ENCODE data around the gene ABCC12. TPM values are rescaled to one million over a fixed set of nuclear protein-coding genes. Genes with fewer than 3 reads are reported as not detected.
"Not testable (repeated sequence)": the region's sequence is repeated elsewhere in the genome, so short reads cannot be mapped to it uniquely, and the experiment has no call there.

ABCC12 gene
- total and polyA plus RNA-seq, 4 donors = 0.11 to 0.40 (median 0.30) TPM

GRCh38 chr16:48187779-48188178, 32.0 kb upstream of the ABCC12 start:
- peaks cover 3% of the 10 kb centered on the region for H3K4me1 ChIP-seq (ENCODE audit: control insufficient read depth, insufficient read depth, low read length)
- 95% methylated on average over 3 of the region's 4 CpGs for WGBS (ENCODE audit: insufficient coverage)
- no peak for DNase-seq (ENCODE audit: low read depth in 4 of 6, low spot score in 6 of 6)

GRCh38 chr16:48184681-48185080, 28.9 kb upstream of the ABCC12 start:
- no peaks in the 10 kb centered on the region for H3K27me3 ChIP-seq (ENCODE audit: control insufficient read depth, insufficient read depth, low read length)
- no peak overlapping the region for H3K27ac ChIP-seq (ENCODE audit: low read depth, low read length)
- WGBS (ENCODE audit: insufficient coverage) = 83% methylated on average over 6 of the region's 6 CpGs
- no peak for DNase-seq (ENCODE audit: low read depth in 4 of 6, low spot score in 6 of 6)
- no peaks in the 10 kb centered on the region for H3K4me1 ChIP-seq (ENCODE audit: control insufficient read depth, insufficient read depth, low read length)
- no peak overlapping the region for H3K4me3 ChIP-seq (ENCODE audit: low read depth, low read length)
- no peaks in the 10 kb centered on the region for H3K36me3 ChIP-seq (ENCODE audit: control insufficient read depth, insufficient read depth, low read length)
- H3K9me3 ChIP-seq (ENCODE audit: control insufficient read depth, insufficient read depth, low read length) = no peaks in the 10 kb centered on the region

More at GRCh38 chr16:48187779-48188178, 32.0 kb upstream of the ABCC12 start:
- H3K4me3 ChIP-seq (ENCODE audit: low read depth, low read length) = no peak overlapping the region
- H3K27ac ChIP-seq (ENCODE audit: low read depth, low read length) = no peak overlapping the region
- H3K36me3 ChIP-seq (ENCODE audit: control insufficient read depth, insufficient read depth, low read length) = no peaks in the 10 kb centered on the region
- no peaks in the 10 kb centered on the region for H3K27me3 ChIP-seq (ENCODE audit: control insufficient read depth, insufficient read depth, low read length)
- no peaks in the 10 kb centered on the region for H3K9me3 ChIP-seq (ENCODE audit: control insufficient read depth, insufficient read depth, low read length)

- no peaks in the 10 kb centered on the region for H3K4me1 ChIP-seq (ENCODE audit: control insufficient read depth, insufficient read depth, low read length)
- no peak overlapping the region for H3K4me3 ChIP-seq (ENCODE audit: low read depth, low read length)
- no peak overlapping the region for H3K27ac ChIP-seq (ENCODE audit: low read depth, low read length)
- H3K36me3 ChIP-seq (ENCODE audit: control insufficient read depth, insufficient read depth, low read length) = no peaks in the 10 kb centered on the region
- no peaks in the 10 kb centered on the region for H3K27me3 ChIP-seq (ENCODE audit: control insufficient read depth, insufficient read depth, low read length)
- H3K9me3 ChIP-seq (ENCODE audit: control insufficient read depth, insufficient read depth, low read length) = no peaks in the 10 kb centered on the region
- WGBS (ENCODE audit: insufficient coverage) = 85% methylated on average over 7 of the region's 8 CpGs
- DNase-seq (ENCODE audit: low read depth in 4 of 6, low spot score in 6 of 6) = no peak
These were observed 27.3 kb upstream of the ABCC12 start for GRCh38 chr16:48182979-48183537.

GRCh38 chr16:48181746-48182520, 26.1 kb upstream of the ABCC12 start:
- WGBS (ENCODE audit: insufficient coverage) = 75% methylated on average over 7 of the region's 14 CpGs
- DNase-seq (ENCODE audit: low read depth in 4 of 6, low spot score in 6 of 6) = not testable (repeated sequence)

GRCh38 chr16:48180868-48181480, 25.2 kb upstream of the ABCC12 start:
- WGBS (ENCODE audit: insufficient coverage) = 79% methylated on average over 8 of the region's 9 CpGs
- H3K36me3 ChIP-seq (ENCODE audit: control insufficient read depth, insufficient read depth, low read length) = no peaks in the 10 kb centered on the region
- no peak overlapping the region for H3K27ac ChIP-seq (ENCODE audit: low read depth, low read length)
- DNase-seq (ENCODE audit: low read depth in 4 of 6, low spot score in 6 of 6) = no peak
- H3K27me3 ChIP-seq (ENCODE audit: control insufficient read depth, insufficient read depth, low read length) = no peaks in the 10 kb centered on the region
- H3K4me1 ChIP-seq (ENCODE audit: control insufficient read depth, insufficient read depth, low read length) = no peaks in the 10 kb centered on the region
- H3K9me3 ChIP-seq (ENCODE audit: control insufficient read depth, insufficient read depth, low read length) = no peaks in the 10 kb centered on the region
- H3K4me3 ChIP-seq (ENCODE audit: low read depth, low read length) = no peak overlapping the region

More at GRCh38 chr16:48181746-48182520, 26.1 kb upstream of the ABCC12 start:
- H3K4me1 ChIP-seq (ENCODE audit: control insufficient read depth, insufficient read depth, low read length); H3K36me3 ChIP-seq (ENCODE audit: control insufficient read depth, insufficient read depth, low read length); H3K9me3 ChIP-seq (ENCODE audit: control insufficient read depth, insufficient read depth, low read length); H3K27me3 ChIP-seq (ENCODE audit: control insufficient read depth, insufficient read depth, low read length); H3K4me3 ChIP-seq (ENCODE audit: low read depth, low read length); H3K27ac ChIP-seq (ENCODE audit: low read depth, low read length): not testable (repeated sequence)

- 83% methylated on average over 11 of the region's 20 CpGs for WGBS (ENCODE audit: insufficient coverage)
- H3K4me3 ChIP-seq (ENCODE audit: low read depth, low read length) = no peak overlapping the region
- H3K9me3 ChIP-seq (ENCODE audit: control insufficient read depth, insufficient read depth, low read length) = no peaks in the 10 kb centered on the region
- no peak overlapping the region for H3K27ac ChIP-seq (ENCODE audit: low read depth, low read length)
- no peaks in the 10 kb centered on the region for H3K36me3 ChIP-seq (ENCODE audit: control insufficient read depth, insufficient read depth, low read length)
- no peaks in the 10 kb centered on the region for H3K4me1 ChIP-seq (ENCODE audit: control insufficient read depth, insufficient read depth, low read length)
- DNase-seq (ENCODE audit: low read depth in 4 of 6, low spot score in 6 of 6) = no peak
- no peaks in the 10 kb centered on the region for H3K27me3 ChIP-seq (ENCODE audit: control insufficient read depth, insufficient read depth, low read length)
These were observed 21.0 kb upstream of the ABCC12 start for GRCh38 chr16:48176635-48177408.

- H3K9me3 ChIP-seq (ENCODE audit: control insufficient read depth, insufficient read depth, low read length) = no peaks in the 10 kb centered on the region
- DNase-seq (ENCODE audit: low read depth in 4 of 6, low spot score in 6 of 6) = no peak
- H3K36me3 ChIP-seq (ENCODE audit: control insufficient read depth, insufficient read depth, low read length) = no peaks in the 10 kb centered on the region
- no peak overlapping the region for H3K4me3 ChIP-seq (ENCODE audit: low read depth, low read length)
- H3K4me1 ChIP-seq (ENCODE audit: control insufficient read depth, insufficient read depth, low read length) = no peaks in the 10 kb centered on the region
- H3K27ac ChIP-seq (ENCODE audit: low read depth, low read length) = no peak overlapping the region
- no peaks in the 10 kb centered on the region for H3K27me3 ChIP-seq (ENCODE audit: control insufficient read depth, insufficient read depth, low read length)
- no CpG with 5 or more reads among the region's 1 CpG for WGBS (ENCODE audit: insufficient coverage)
These were observed 18.1 kb upstream of the ABCC12 start for GRCh38 chr16:48173889-48174288.

GRCh38 chr16:48172682-48173081, 16.9 kb upstream of the ABCC12 start:
- no CpG with 5 or more reads among the region's 1 CpG for WGBS (ENCODE audit: insufficient coverage)

GRCh38 chr16:48169896-48170295, 14.1 kb upstream of the ABCC12 start:
- DNase-seq (ENCODE audit: low read depth in 4 of 6, low spot score in 6 of 6) = no peak
- 90% methylated on average over 5 of the region's 8 CpGs for WGBS (ENCODE audit: insufficient coverage)
- H3K36me3 ChIP-seq (ENCODE audit: control insufficient read depth, insufficient read depth, low read length) = no peaks in the 10 kb centered on the region
- H3K4me1 ChIP-seq (ENCODE audit: control insufficient read depth, insufficient read depth, low read length) = peaks cover 1% of the 10 kb centered on the region
- no peak overlapping the region for H3K4me3 ChIP-seq (ENCODE audit: low read depth, low read length)
- H3K9me3 ChIP-seq (ENCODE audit: control insufficient read depth, insufficient read depth, low read length) = no peaks in the 10 kb centered on the region
- H3K27me3 ChIP-seq (ENCODE audit: control insufficient read depth, insufficient read depth, low read length) = no peaks in the 10 kb centered on the region
- no peak overlapping the region for H3K27ac ChIP-seq (ENCODE audit: low read depth, low read length)

More at GRCh38 chr16:48172682-48173081, 16.9 kb upstream of the ABCC12 start:
- Histone ChIP-seq H3K27me3 (ENCODE audit: control insufficient read depth, insufficient read depth, low read length) (no peaks in the 10 kb centered on the region), H3K36me3 (ENCODE audit: control insufficient read depth, insufficient read depth, low read length) (no peaks in the 10 kb centered on the region), H3K4me1 (ENCODE audit: control insufficient read depth, insufficient read depth, low read length) (no peaks in the 10 kb centered on the region), H3K9me3 (ENCODE audit: control insufficient read depth, insufficient read depth, low read length) (no peaks in the 10 kb centered on the region), H3K4me3 (ENCODE audit: low read depth, low read length) (no peak overlapping the region), H3K27ac (ENCODE audit: low read depth, low read length) (no peak overlapping the region)
- DNase-seq (ENCODE audit: low read depth in 4 of 6, low spot score in 6 of 6) = no peak

Data from spinal cord (tissue), 10 donors.